IMR-90 (cell line): Measurements from ENCODE around the gene ZNF385D. TPM values are rescaled to one million over a fixed set of nuclear protein-coding genes. Genes with fewer than 3 reads are reported as not detected.

Source experiments
- ATAC-seq: fragments of 200-7000 bp; cut with Tn5 transposase; 2 replicates; pipeline ENCODE4 v1.9.1; 2020; ENCODE audit warnings: low read depth, mild to moderate bottlenecking, moderate library complexity
- BruUV-seq: library from RNA; stranded (reverse); fragments of 400-500 nt; replicated peaks from 2 replicates; lab custom pipeline; 2021; lab: Mats Ljungman, UMichigan
- CTCF ChIA-PET: fragments of 300-600 bp; formaldehyde crosslinking; extraction: SDS; loops from one replicate; lab custom pipeline; 2021; ENCODE audit warnings: antibody characterized with exemption; lab: Yijun Ruan, JAX
- POLR2A ChIA-PET: fragments of 300-600 bp; sonication (Branson Sonifier 250); formaldehyde crosslinking; loops from one replicate; lab custom pipeline; 2022; ENCODE audit warnings: antibody characterized with exemption; ENCODE audit not compliant: unreplicated experiment; lab: Charles Lee
- DNase-seq: peaks from one replicate; pipeline ENCODE4 v3.0.0; 2013
- H2AFZ ChIP-seq: replicated peaks from 2 replicates; pipeline ENCODE3; 2013; ENCODE audit warnings: low read length, mild to moderate bottlenecking; ENCODE audit not compliant: poor library complexity
- H2AK5ac ChIP-seq: 2 replicates; pipeline ENCODE4 v1.6.1; 2013; ENCODE audit warnings: low read depth, low read length, inconsistent platforms
- H2AK9ac ChIP-seq: replicated peaks from 2 replicates; pipeline ENCODE3; 2013; ENCODE audit warnings: mild to moderate bottlenecking, low read depth, low read length, moderate library complexity; ENCODE audit not compliant: poor library complexity
- H2BK120ac ChIP-seq: 2 replicates; pipeline ENCODE4 v1.6.1; 2013; ENCODE audit warnings: low read depth, low read length, inconsistent platforms
- H2BK15ac ChIP-seq: 3 replicates; pipeline ENCODE4 v1.6.1; 2013; ENCODE audit warnings: low read depth, low read length, inconsistent platforms
- H2BK20ac ChIP-seq: 2 replicates; pipeline ENCODE4 v1.6.1; 2013; ENCODE audit warnings: low read depth, mild to moderate bottlenecking, inconsistent platforms, low read length, moderate library complexity
- H2BK5ac ChIP-seq: 2 replicates; pipeline ENCODE4 v1.6.1; 2013; ENCODE audit warnings: mild to moderate bottlenecking, low read depth, low read length, inconsistent platforms; ENCODE audit not compliant: poor library complexity, severe bottlenecking
- H3K14ac ChIP-seq: replicated peaks from 2 replicates; pipeline ENCODE4 v1.6.1; 2013; ENCODE audit warnings: low read depth, low read length, inconsistent platforms
- H3K18ac ChIP-seq: 2 replicates; pipeline ENCODE4 v1.6.1; 2013; ENCODE audit warnings: low read depth, low read length, control low read depth
- H3K23ac ChIP-seq: 2 replicates; pipeline ENCODE4 v1.6.1; 2013; ENCODE audit warnings: low read depth, low read length, inconsistent platforms
- H3K27ac ChIP-seq: 2 replicates; pipeline ENCODE4 v1.5.1; 2013; ENCODE audit warnings: mild to moderate bottlenecking, control low read depth, low read length; ENCODE audit not compliant: insufficient read depth
- H3K27me3 ChIP-seq: 2 replicates; pipeline ENCODE4 v1.6.1; 2013; ENCODE audit warnings: low read length; ENCODE audit not compliant: control insufficient read depth, insufficient read depth
- H3K36me3 ChIP-seq: 2 replicates; pipeline ENCODE4 v1.6.1; 2013; ENCODE audit warnings: low read length, mixed read lengths; ENCODE audit not compliant: control insufficient read depth, insufficient read depth
- H3K4ac ChIP-seq: 2 replicates; pipeline ENCODE4 v1.6.1; 2013; ENCODE audit warnings: low read depth, low read length, inconsistent platforms
- H3K4me1 ChIP-seq: 2 replicates; pipeline ENCODE4 v1.6.1; 2013; ENCODE audit warnings: low read length, mixed read lengths; ENCODE audit not compliant: control insufficient read depth, insufficient read depth
- H3K4me2 ChIP-seq: 2 replicates; pipeline ENCODE4 v1.6.1; 2013; ENCODE audit warnings: low read depth, mild to moderate bottlenecking, control low read depth, low read length, moderate library complexity
- H3K4me3 ChIP-seq: 2 replicates; pipeline ENCODE4 v1.5.1; 2013; ENCODE audit warnings: low read depth, mild to moderate bottlenecking, control low read depth, low read length, moderate library complexity; ENCODE audit not compliant: insufficient read depth
- H3K56ac ChIP-seq: 2 replicates; pipeline ENCODE4 v1.6.1; 2013; ENCODE audit warnings: low read length, inconsistent platforms; ENCODE audit not compliant: insufficient read depth; ENCODE audit errors: extremely low read depth
- H3K79me1 ChIP-seq, 2 experiments: 2 replicates each; pipeline ENCODE4 v1.6.1; 2013; ENCODE audit warnings: low read length in 2 of 2, inconsistent platforms in 1 of 2, low read depth in 1 of 2
- H3K9ac ChIP-seq: 2 replicates; pipeline ENCODE4 v1.6.1; 2013; ENCODE audit warnings: low read depth, low read length, control low read depth
- H3K9me1 ChIP-seq: 2 replicates; pipeline ENCODE4 v1.6.1; 2013; ENCODE audit warnings: low read length, inconsistent platforms; ENCODE audit not compliant: insufficient read depth
- H3K9me3 ChIP-seq: 2 replicates; pipeline ENCODE4 v1.6.1; 2013; ENCODE audit warnings: low read length; ENCODE audit not compliant: control insufficient read depth, insufficient read depth
- H4K20me1 ChIP-seq: 2 replicates; pipeline ENCODE4 v1.6.1; 2013; ENCODE audit warnings: low read length, inconsistent platforms; ENCODE audit not compliant: insufficient read depth
- H4K5ac ChIP-seq: 2 replicates; pipeline ENCODE4 v1.6.1; 2013; ENCODE audit warnings: mild to moderate bottlenecking, low read depth, low read length, control low read depth
- H4K8ac ChIP-seq, 2 experiments: 2 replicates each; pipeline ENCODE4 v1.6.1; 2013; ENCODE audit warnings: low read depth in 2 of 2, low read length in 2 of 2, control low read depth in 1 of 2, inconsistent platforms in 1 of 2
- H4K91ac ChIP-seq: 2 replicates; pipeline ENCODE4 v1.6.1; 2013; ENCODE audit warnings: low read depth, low read length, inconsistent platforms; ENCODE audit not compliant: insufficient read depth
- BHLHE40 ChIP-seq: fragments of 150-350 bp; IDR thresholded peaks from 2 replicates; pipeline ENCODE4 v1.6.1; 2016; ENCODE audit warnings: mild to moderate bottlenecking, low read depth, low read length
- CEBPB ChIP-seq: IDR thresholded peaks from 2 replicates; pipeline ENCODE4 v1.6.1; 2012; ENCODE audit warnings: low read depth, low read length, improper control_type of control experiment
- CHD1 ChIP-seq: IDR thresholded peaks from 2 replicates; pipeline ENCODE4 v1.6.1; 2012; ENCODE audit warnings: low read depth, low read length, improper control_type of control experiment
- FOS ChIP-seq: fragments of 150-350 bp; IDR thresholded peaks from 2 replicates; pipeline ENCODE4 v1.6.1; 2016; ENCODE audit warnings: low read depth, low read length
- MAFK ChIP-seq: IDR thresholded peaks from 2 replicates; pipeline ENCODE4 v1.6.1; 2012; ENCODE audit warnings: low read depth, low read length, improper control_type of control experiment
- MAZ ChIP-seq: IDR thresholded peaks from 2 replicates; pipeline ENCODE4 v1.6.1; 2012; ENCODE audit warnings: low read depth, mild to moderate bottlenecking, low read length, improper control_type of control experiment, moderate library complexity, borderline replicate concordance
- MXI1 ChIP-seq: IDR thresholded peaks from 2 replicates; pipeline ENCODE4 v1.6.1; 2012; ENCODE audit warnings: low read depth, mild to moderate bottlenecking, low read length, moderate library complexity, borderline replicate concordance
- NFE2L2 ChIP-seq: fragments of 150-350 bp; IDR thresholded peaks from 2 replicates; pipeline ENCODE4 v1.6.1; 2016; ENCODE audit warnings: low read depth, mild to moderate bottlenecking, low read length
- POLR2A ChIP-seq: IDR thresholded peaks from 2 replicates; pipeline ENCODE4 v1.6.1; 2012; ENCODE audit warnings: mild to moderate bottlenecking, low read depth, low read length
- RAD21 ChIP-seq: IDR thresholded peaks from 2 replicates; pipeline ENCODE4 v1.6.1; 2012; ENCODE audit warnings: low read length, improper control_type of control experiment
- RCOR1 ChIP-seq: IDR thresholded peaks from 2 replicates; pipeline ENCODE4 v1.6.1; 2012; ENCODE audit warnings: mild to moderate bottlenecking, low read length, improper control_type of control experiment; ENCODE audit not compliant: insufficient replicate concordance
- RFX5 ChIP-seq: IDR thresholded peaks from 2 replicates; pipeline ENCODE4 v1.8.0; 2012; ENCODE audit warnings: low read depth, mild to moderate bottlenecking, low read length, moderate library complexity
- SMC3 ChIP-seq: fragments of 150-350 bp; IDR thresholded peaks from 2 replicates; pipeline ENCODE4 v1.6.1; 2016; ENCODE audit warnings: low read depth, mild to moderate bottlenecking, antibody characterized with exemption, low read length, moderate library complexity
- WGBS, 2 experiments: methylation state at CpG; one replicate each; pipeline versions ENCODE4 v1.1.5 to v1.1.7; 2013; ENCODE audit warnings: missing lambda C conversion rate in 2 of 2; ENCODE audit not compliant: insufficient read length in 1 of 2; ENCODE audit errors: extremely low coverage in 2 of 2; 5-methylcytosine and 5-hydroxymethylcytosine counted together
- dilution Hi-C: fragments of 300-500 bp; cut with HindIII; formaldehyde crosslinking; loops from one replicate; pipeline ENCODE4 v1.14.3; 2018; ENCODE audit warnings: low sequenced_read_pairs; ENCODE audit not compliant: unreplicated experiment
- in situ Hi-C: fragments of 300-500 bp; cut with MboI; formaldehyde crosslinking; loops from 3 replicates; pipeline ENCODE4 v1.14.3; 2019; ENCODE audit warnings: low sequenced_read_pairs, inconsistent platforms, mixed read lengths
- intact Hi-C: fragments of 100-400 bp; cut with micrococcal nuclease; formaldehyde crosslinking; loops from 2 replicates; pipeline ENCODE4 v1.10.0; 2022
- polyA plus RNA-seq, 3 experiments: library from polyadenylated mRNA; depleted of rRNA; stranded (reverse); fragments of >200 nt; gene quantifications; 2 replicates each; pipeline ENCODE4 v1.2.3, GENCODE V29; 2012; ENCODE audit warnings: low replicate concordance in 1 of 3
- total RNA-seq: library from RNA; depleted of rRNA; stranded (reverse); fragments of >200 nt; gene quantifications from 2 replicates; pipeline ENCODE4 v1.2.3, GENCODE V29; 2012
- TF ChIP-seq, protein P1 (sequence below): fragments of 150-350 bp; IDR thresholded peaks from 2 replicates; pipeline ENCODE4 v1.6.1; 2016; ENCODE audit warnings: low read depth, mild to moderate bottlenecking, low read length, moderate library complexity, borderline replicate concordance
- TF ChIP-seq, protein P2 (sequence below): conservative IDR thresholded peaks from 2 replicates; pipeline ENCODE4 v1.5.1; 2012; ENCODE audit warnings: mild to moderate bottlenecking, low read depth, low read length, improper control_type of control experiment
- TF ChIP-seq, protein P3 (sequence below): fragments of 150-350 bp; IDR thresholded peaks from 2 replicates; pipeline ENCODE4 v1.6.1; 2017; ENCODE audit warnings: mild to moderate bottlenecking, antibody characterized with exemption, low read length, low read depth

The ZNF385D gene
- total and polyA plus RNA-seq, 2 of the 4 experiments (the other 2 are of a cell fraction) = 0.18 to 2.4 TPM

DNA sequence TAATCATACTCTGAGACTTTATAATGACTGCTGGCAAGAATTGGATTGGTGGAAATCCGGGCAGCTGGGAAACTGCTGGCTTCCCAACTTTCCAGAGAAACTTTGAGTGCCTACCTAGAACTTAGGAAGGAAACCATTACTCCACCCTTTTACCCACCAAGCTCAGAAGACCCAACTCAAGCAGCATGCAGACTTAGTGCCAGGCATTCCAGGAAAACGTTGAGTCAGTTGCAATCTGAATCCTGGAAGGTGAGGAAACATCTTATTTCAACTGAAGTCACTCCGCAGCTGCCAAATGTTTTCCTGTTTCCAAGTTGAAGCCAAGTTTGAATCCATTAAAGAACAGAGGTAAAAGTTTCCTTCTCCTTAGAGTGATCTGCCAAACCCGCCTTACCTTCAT lies 126.5 kb downstream of the ZNF385D start:
- Histone ChIP-seq H3K4me3 (no peak overlapping the region), H3K4me1 (no peaks in the 10 kb centered on the region), H3K4me2 (no peak overlapping the region), H3K56ac (no peak overlapping the region), H3K23ac (no peak overlapping the region), H3K4ac (no peak overlapping the region), H3K18ac (no peak overlapping the region), H3K36me3 (no peaks in the 10 kb centered on the region), H3K9me3 (no peaks in the 10 kb centered on the region), H2BK120ac (no peak overlapping the region), H3K9ac (no peak overlapping the region), H4K8ac (no peak overlapping the region), H3K9me1 (no peaks in the 10 kb centered on the region), H2BK20ac (no peak overlapping the region), H2AK5ac (no peak overlapping the region), H4K5ac (no peak overlapping the region), H3K79me1 (no peaks in the 10 kb centered on the region), H2BK15ac (no peak overlapping the region), H4K20me1 (no peaks in the 10 kb centered on the region), H3K14ac (no peak overlapping the region), H2BK5ac (no peak overlapping the region), H2AK9ac (no peak overlapping the region), H4K91ac (no peak overlapping the region), H3K27ac (no peak overlapping the region), H3K27me3 (no peaks in the 10 kb centered on the region), H2AFZ (no peak overlapping the region)
- TF ChIP-seq RAD21 = no peak
- no peak for TF ChIP-seq BHLHE40
- TF ChIP-seq MAZ = no peak
- TF ChIP-seq, protein P1, sequence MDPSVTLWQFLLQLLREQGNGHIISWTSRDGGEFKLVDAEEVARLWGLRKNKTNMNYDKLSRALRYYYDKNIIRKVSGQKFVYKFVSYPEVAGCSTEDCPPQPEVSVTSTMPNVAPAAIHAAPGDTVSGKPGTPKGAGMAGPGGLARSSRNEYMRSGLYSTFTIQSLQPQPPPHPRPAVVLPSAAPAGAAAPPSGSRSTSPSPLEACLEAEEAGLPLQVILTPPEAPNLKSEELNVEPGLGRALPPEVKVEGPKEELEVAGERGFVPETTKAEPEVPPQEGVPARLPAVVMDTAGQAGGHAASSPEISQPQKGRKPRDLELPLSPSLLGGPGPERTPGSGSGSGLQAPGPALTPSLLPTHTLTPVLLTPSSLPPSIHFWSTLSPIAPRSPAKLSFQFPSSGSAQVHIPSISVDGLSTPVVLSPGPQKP = no peak
- TF ChIP-seq, protein P2, sequence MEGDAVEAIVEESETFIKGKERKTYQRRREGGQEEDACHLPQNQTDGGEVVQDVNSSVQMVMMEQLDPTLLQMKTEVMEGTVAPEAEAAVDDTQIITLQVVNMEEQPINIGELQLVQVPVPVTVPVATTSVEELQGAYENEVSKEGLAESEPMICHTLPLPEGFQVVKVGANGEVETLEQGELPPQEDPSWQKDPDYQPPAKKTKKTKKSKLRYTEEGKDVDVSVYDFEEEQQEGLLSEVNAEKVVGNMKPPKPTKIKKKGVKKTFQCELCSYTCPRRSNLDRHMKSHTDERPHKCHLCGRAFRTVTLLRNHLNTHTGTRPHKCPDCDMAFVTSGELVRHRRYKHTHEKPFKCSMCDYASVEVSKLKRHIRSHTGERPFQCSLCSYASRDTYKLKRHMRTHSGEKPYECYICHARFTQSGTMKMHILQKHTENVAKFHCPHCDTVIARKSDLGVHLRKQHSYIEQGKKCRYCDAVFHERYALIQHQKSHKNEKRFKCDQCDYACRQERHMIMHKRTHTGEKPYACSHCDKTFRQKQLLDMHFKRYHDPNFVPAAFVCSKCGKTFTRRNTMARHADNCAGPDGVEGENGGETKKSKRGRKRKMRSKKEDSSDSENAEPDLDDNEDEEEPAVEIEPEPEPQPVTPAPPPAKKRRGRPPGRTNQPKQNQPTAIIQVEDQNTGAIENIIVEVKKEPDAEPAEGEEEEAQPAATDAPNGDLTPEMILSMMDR = no peak
- TF ChIP-seq CEBPB = no peak
- no peak for TF ChIP-seq MAFK
- TF ChIP-seq, protein P3, sequence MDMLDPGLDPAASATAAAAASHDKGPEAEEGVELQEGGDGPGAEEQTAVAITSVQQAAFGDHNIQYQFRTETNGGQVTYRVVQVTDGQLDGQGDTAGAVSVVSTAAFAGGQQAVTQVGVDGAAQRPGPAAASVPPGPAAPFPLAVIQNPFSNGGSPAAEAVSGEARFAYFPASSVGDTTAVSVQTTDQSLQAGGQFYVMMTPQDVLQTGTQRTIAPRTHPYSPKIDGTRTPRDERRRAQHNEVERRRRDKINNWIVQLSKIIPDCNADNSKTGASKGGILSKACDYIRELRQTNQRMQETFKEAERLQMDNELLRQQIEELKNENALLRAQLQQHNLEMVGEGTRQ = no peak
- no peak for TF ChIP-seq RCOR1
- TF ChIP-seq SMC3 = no peak
- no peak for TF ChIP-seq RFX5
- no peak for TF ChIP-seq POLR2A
- no peak for TF ChIP-seq CHD1
- TF ChIP-seq MXI1 = no peak
- no peak for TF ChIP-seq FOS
- TF ChIP-seq NFE2L2 = no peak
- DNase-seq (no peak), ATAC-seq (no peak)
- in situ Hi-C loops = no loop called here
- intact Hi-C loops = no loop called here
- no CpG with 5 or more reads among the region's 4 CpGs for WGBS, 2 experiments
- dilution Hi-C loops = no loop called here
- BruUV-seq = no TSS peak
- POLR2A ChIA-PET = no interaction called here
- CTCF ChIA-PET = no interaction called here
